Mesendoderm (in vitro differentiated cells): ENCODE results near the gene PLCB1.

Source experiments
- DNase-seq: peaks from one replicate; pipeline ENCODE4 v3.0.0; 2013
- H2AK5ac ChIP-seq: 2 replicates; pipeline ENCODE4 v1.6.1; 2013; ENCODE audit warnings: low read length, inconsistent platforms
- H2BK120ac ChIP-seq: 2 replicates; pipeline ENCODE4 v1.6.1; 2013; ENCODE audit warnings: low read depth, mild to moderate bottlenecking, low read length, moderate library complexity, mixed read lengths
- H2BK15ac ChIP-seq: replicated peaks from 2 replicates; pipeline ENCODE4 v1.6.1; 2013; ENCODE audit warnings: low read depth, mild to moderate bottlenecking, moderate library complexity
- H2BK5ac ChIP-seq: 2 replicates; pipeline ENCODE4 v1.6.1; 2013; ENCODE audit warnings: low read length, inconsistent platforms
- H3K18ac ChIP-seq: 2 replicates; pipeline ENCODE4 v1.6.1; 2013; ENCODE audit warnings: mild to moderate bottlenecking, low read length, mixed read lengths
- H3K23ac ChIP-seq: one replicate; pipeline ENCODE4 v1.6.1; 2013; ENCODE audit warnings: low read length
- H3K27ac ChIP-seq: 2 replicates; pipeline ENCODE4 v1.5.1; 2013; ENCODE audit warnings: low read depth, mild to moderate bottlenecking, inconsistent platforms, low read length, moderate library complexity
- H3K27me3 ChIP-seq: 2 replicates; pipeline ENCODE4 v1.6.1; 2013; ENCODE audit warnings: low read length, control low read depth, mild to moderate bottlenecking, inconsistent platforms; ENCODE audit not compliant: insufficient read depth, poor library complexity
- H3K36me3 ChIP-seq: 2 replicates; pipeline ENCODE4 v1.6.1; 2013; ENCODE audit warnings: low read length, inconsistent platforms; ENCODE audit not compliant: control insufficient read depth, insufficient read depth
- H3K4ac ChIP-seq: one replicate; pipeline ENCODE4 v1.6.1; 2013; ENCODE audit warnings: low read depth, mild to moderate bottlenecking, low read length, moderate library complexity
- H3K4me1 ChIP-seq: 2 replicates; pipeline ENCODE4 v1.6.1; 2013; ENCODE audit warnings: low read depth, low read length, inconsistent platforms; ENCODE audit not compliant: control insufficient read depth
- H3K4me2 ChIP-seq: 2 replicates; pipeline ENCODE4 v1.6.1; 2013; ENCODE audit warnings: low read length
- H3K4me3 ChIP-seq: 2 replicates; pipeline ENCODE4 v1.5.1; 2013; ENCODE audit warnings: mild to moderate bottlenecking, low read length
- H3K56ac ChIP-seq: one replicate; pipeline ENCODE4 v1.6.1; 2013; ENCODE audit warnings: low read length
- H3K79me1 ChIP-seq: 2 replicates; pipeline ENCODE4 v1.6.1; 2013; ENCODE audit warnings: low read length, inconsistent platforms
- H3K79me2 ChIP-seq: 2 replicates; pipeline ENCODE4 v1.6.1; 2013; ENCODE audit warnings: mild to moderate bottlenecking, low read length; ENCODE audit not compliant: control insufficient read depth, insufficient read depth
- H3K9ac ChIP-seq: 2 replicates; pipeline ENCODE4 v1.6.1; 2013; ENCODE audit warnings: low read length, inconsistent platforms
- H4K5ac ChIP-seq: one replicate; pipeline ENCODE4 v1.6.1; 2013; ENCODE audit warnings: low read length
- H4K8ac ChIP-seq: one replicate; pipeline ENCODE4 v1.6.1; 2013; ENCODE audit warnings: low read depth, mild to moderate bottlenecking, control low read depth, low read length, moderate library complexity
- WGBS: extraction: QIAGEN DNeasy Blood & Tissue Kit; methylation state at CpG from one replicate; pipeline ENCODE4 v1.1.7; 2013; ENCODE audit warnings: low lambda C conversion rate, missing lambda C conversion rate; ENCODE audit not compliant: insufficient coverage; ENCODE audit errors: extremely low coverage; 5-methylcytosine and 5-hydroxymethylcytosine counted together

PLCB1 gene

GRCh38 chr20:8602389-8603116 is 470.5 kb downstream of the PLCB1 start:
- H2AK5ac ChIP-seq: no peak overlapping the region
- no peak overlapping the region for H3K4me2 ChIP-seq
- no peak for DNase-seq
- no peaks in the 10 kb centered on the region for H3K79me2 ChIP-seq
- no CpG with 5 or more reads among the region's 3 CpGs for WGBS
- no peak overlapping the region for H2BK120ac ChIP-seq
- H3K23ac ChIP-seq: no peak overlapping the region
- no peaks in the 10 kb centered on the region for H3K4me1 ChIP-seq
- no peak overlapping the region for H4K8ac ChIP-seq
- H3K18ac ChIP-seq: no peak overlapping the region
- no peaks in the 10 kb centered on the region for H3K36me3 ChIP-seq
- H2BK5ac ChIP-seq: no peak overlapping the region
- no peak overlapping the region for H3K4ac ChIP-seq
- no peak overlapping the region for H2BK15ac ChIP-seq
- no peak overlapping the region for H3K56ac ChIP-seq
- H3K9ac ChIP-seq: no peak overlapping the region
- no peak overlapping the region for H3K27ac ChIP-seq
- no peak overlapping the region for H3K4me3 ChIP-seq
- H3K79me1 ChIP-seq: no peaks in the 10 kb centered on the region
- no peaks in the 10 kb centered on the region for H3K27me3 ChIP-seq
- H4K5ac ChIP-seq: no peak overlapping the region

- Histone ChIP-seq H3K36me3 (no peaks in the 10 kb centered on the region), H2AK5ac (no peak overlapping the region), H4K8ac (no peak overlapping the region), H3K4ac (no peak overlapping the region), H3K4me3 (no peak overlapping the region), H2BK120ac (no peak overlapping the region), H2BK5ac (no peak overlapping the region), H3K27me3 (no peaks in the 10 kb centered on the region), H3K18ac (no peak overlapping the region), H3K79me1 (no peaks in the 10 kb centered on the region), H4K5ac (no peak overlapping the region), H3K27ac (no peak overlapping the region), H3K56ac (no peak overlapping the region), H2BK15ac (no peak overlapping the region), H3K9ac (no peak overlapping the region), H3K79me2 (no peaks in the 10 kb centered on the region), H3K4me1 (no peaks in the 10 kb centered on the region), H3K4me2 (no peak overlapping the region), H3K23ac (no peak overlapping the region)
- no CpG with 5 or more reads among the region's 1 CpG for WGBS
- DNase-seq: no peak
Observed at GRCh38 chr20:8608470-8608869, 476.4 kb downstream of the PLCB1 start.

GRCh38 chr20:8616792-8617191 is 484.7 kb downstream of the PLCB1 start:
- Histone ChIP-seq H4K5ac (no peak overlapping the region), H3K18ac (no peak overlapping the region), H3K23ac (no peak overlapping the region)

GRCh38 chr20:8621001-8621400 is 488.9 kb downstream of the PLCB1 start:
- Histone ChIP-seq H3K23ac (no peak overlapping the region), H2AK5ac (no peak overlapping the region), H3K27ac (no peak overlapping the region), H3K79me1 (no peaks in the 10 kb centered on the region), H2BK5ac (no peak overlapping the region), H2BK120ac (no peak overlapping the region), H3K56ac (no peak overlapping the region), H3K4me3 (no peak overlapping the region), H4K5ac (no peak overlapping the region), H3K4me2 (no peak overlapping the region), H3K18ac (no peak overlapping the region), H3K4ac (no peak overlapping the region), H3K9ac (no peak overlapping the region), H3K36me3 (no peaks in the 10 kb centered on the region), H3K27me3 (no peaks in the 10 kb centered on the region), H3K4me1 (no peaks in the 10 kb centered on the region), H2BK15ac (no peak overlapping the region), H3K79me2 (no peaks in the 10 kb centered on the region), H4K8ac (no peak overlapping the region)
- no CpG with 5 or more reads among the region's 3 CpGs for WGBS
- DNase-seq: no peak

More at GRCh38 chr20:8616792-8617191, 484.7 kb downstream of the PLCB1 start:
- H3K27me3 ChIP-seq: no peaks in the 10 kb centered on the region
- H2BK15ac ChIP-seq: no peak overlapping the region
- H3K56ac ChIP-seq: no peak overlapping the region
- no peak overlapping the region for H2AK5ac ChIP-seq
- no peak overlapping the region for H2BK5ac ChIP-seq
- no peak overlapping the region for H3K27ac ChIP-seq
- H3K4me3 ChIP-seq: no peak overlapping the region
- H3K4me1 ChIP-seq: no peaks in the 10 kb centered on the region
- H3K79me2 ChIP-seq: no peaks in the 10 kb centered on the region
- no peak overlapping the region for H3K4ac ChIP-seq
- no peaks in the 10 kb centered on the region for H3K79me1 ChIP-seq
- no peak overlapping the region for H4K8ac ChIP-seq
- no peak overlapping the region for H3K4me2 ChIP-seq
- DNase-seq: no peak
- H2BK120ac ChIP-seq: no peak overlapping the region
- H3K9ac ChIP-seq: no peak overlapping the region
- H3K36me3 ChIP-seq: no peaks in the 10 kb centered on the region

GRCh38 chr20:8624046-8624445 is 492.0 kb downstream of the PLCB1 start:
- H2BK5ac ChIP-seq: no peak overlapping the region
- no peak overlapping the region for H3K9ac ChIP-seq
- no peak overlapping the region for H2BK120ac ChIP-seq
- H3K4ac ChIP-seq: no peak overlapping the region
- no peak for DNase-seq
- H3K27me3 ChIP-seq: no peaks in the 10 kb centered on the region
- H2AK5ac ChIP-seq: no peak overlapping the region
- H3K36me3 ChIP-seq: no peaks in the 10 kb centered on the region
- H3K56ac ChIP-seq: no peak overlapping the region
- no peaks in the 10 kb centered on the region for H3K4me1 ChIP-seq
- H3K4me2 ChIP-seq: no peak overlapping the region
- H3K18ac ChIP-seq: no peak overlapping the region
- no peak overlapping the region for H4K8ac ChIP-seq
- WGBS: no CpG with 5 or more reads among the region's 3 CpGs
- no peak overlapping the region for H2BK15ac ChIP-seq
- H3K23ac ChIP-seq: no peak overlapping the region
- H3K27ac ChIP-seq: no peak overlapping the region
- no peak overlapping the region for H3K4me3 ChIP-seq
- H3K79me1 ChIP-seq: no peaks in the 10 kb centered on the region
- H3K79me2 ChIP-seq: no peaks in the 10 kb centered on the region
- no peak overlapping the region for H4K5ac ChIP-seq

GRCh38 chr20:8624616-8625015 is 492.6 kb downstream of the PLCB1 start:
- Histone ChIP-seq H4K8ac (no peak overlapping the region), H3K79me2 (no peaks in the 10 kb centered on the region), H3K4me1 (no peaks in the 10 kb centered on the region), H3K23ac (no peak overlapping the region), H3K27ac (no peak overlapping the region), H3K56ac (no peak overlapping the region), H2BK5ac (no peak overlapping the region), H2BK120ac (no peak overlapping the region), H3K9ac (no peak overlapping the region), H3K27me3 (no peaks in the 10 kb centered on the region), H3K4me3 (no peak overlapping the region), H3K4ac (no peak overlapping the region), H2BK15ac (no peak overlapping the region), H3K79me1 (no peaks in the 10 kb centered on the region), H2AK5ac (no peak overlapping the region), H3K18ac (no peak overlapping the region), H3K4me2 (no peak overlapping the region), H3K36me3 (no peaks in the 10 kb centered on the region), H4K5ac (no peak overlapping the region)
- no peak for DNase-seq
